ENCODE measurements around the gene WDR90. TPM values are rescaled to one million over a fixed set of nuclear protein-coding genes. Genes with fewer than 3 reads are reported as not detected.
A peak's percentile ranks its signal among the peaks of the same experiment; 100 is the strongest.

WDR90 gene
- total RNA-seq, 4 donors from 2014 or later = 23.0 to 166 (median 90.2) TPM

GRCh38 chr16:620700-621525 is 28.3 kb upstream of the WDR90 start:
- in situ Hi-C loops (cut with MboI; ENCODE audit: low pct_ligation_motif_present in 1 of 4, low pct_unique_long_range_greater_than_20kb in 1 of 4, low sequenced_read_pairs in 3 of 4) (loop anchor here in 1 of 4 donors (25.0 kb wide), 1 partner anchor 109 kb away; no protein-coding TSS in a partner anchor), intact Hi-C loops (cut with DNase I; ENCODE audit: low total_unique reads) (no loop called here)
- DNase-seq = no peak
- 57 to 91% methylated on average over 1 to 23 of the region's 41 CpGs for WGBS, 2 donors (ENCODE audit: low coverage in 1 of 2)
- H3K36me3 ChIP-seq = no peaks in the 10 kb centered on the region
- peaks cover 0 to 15% (median 3%) of the 10 kb centered on the region in 4 donors for H3K4me1 ChIP-seq
- H3K27ac ChIP-seq = no peak overlapping the region
- TF ChIP-seq EP300 (IDR thresholded peaks at IDR 0.05; ENCODE audit: low read depth) = no peak
- no peak for TF ChIP-seq POLR2A (IDR thresholded peaks at IDR 0.05)
- no peak for TF ChIP-seq POLR2AphosphoS5 (IDR thresholded peaks at IDR 0.05)
- no peak for TF ChIP-seq CTCF (IDR thresholded peaks at IDR 0.05)
- H3K9me3 ChIP-seq = no peaks in the 10 kb centered on the region
- no peak overlapping the region for H3K4me3 ChIP-seq
- no peaks in the 10 kb centered on the region for H3K27me3 ChIP-seq

DNA sequence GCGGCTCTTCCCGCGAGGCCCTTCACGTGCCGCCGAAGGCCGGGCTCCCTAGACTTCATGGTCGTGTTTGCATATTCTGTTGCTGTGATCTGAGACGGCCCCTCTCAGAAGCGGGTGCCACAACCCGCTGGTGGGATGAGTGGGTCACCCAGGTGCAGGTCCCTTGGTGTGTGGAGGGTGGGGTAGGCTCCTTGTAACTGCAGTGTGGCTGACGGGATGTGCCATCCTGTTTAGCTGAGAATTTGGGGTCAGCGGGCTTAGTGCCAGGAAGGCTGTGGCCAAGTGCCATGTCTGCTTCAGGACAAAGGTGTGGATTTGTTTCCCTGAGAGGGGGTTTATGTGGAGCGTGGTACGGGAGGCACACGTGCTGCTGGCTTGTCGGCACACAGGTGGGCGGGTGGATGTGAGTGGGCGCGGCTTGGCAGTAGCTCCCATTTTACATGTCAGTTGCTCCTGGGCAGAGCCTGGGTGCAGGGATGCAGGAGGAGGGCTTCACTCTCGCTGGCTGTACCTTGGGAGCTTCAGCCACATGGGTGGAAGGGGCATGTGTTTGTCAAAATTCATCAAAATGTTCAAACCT is 27.5 kb upstream of the WDR90 start:
- no peak for DNase-seq
- in situ Hi-C loops (cut with MboI; ENCODE audit: low pct_ligation_motif_present in 1 of 4, low pct_unique_long_range_greater_than_20kb in 1 of 4, low sequenced_read_pairs in 3 of 4) (loop anchor here in 1 of 4 donors (25.0 kb wide), 1 partner anchor 109 kb away; no protein-coding TSS in a partner anchor), intact Hi-C loops (cut with DNase I; ENCODE audit: low total_unique reads) (no loop called here)
- Histone ChIP-seq H3K36me3 (no peaks in the 10 kb centered on the region), H3K27me3 (no peaks in the 10 kb centered on the region), H3K27ac (peak overlapping the region in 3 of 4 donors; percentile 41 to 75 (median 46)), H3K4me3 (no peak overlapping the region), H3K4me1 (peaks cover 0 to 10% (median 3%) of the 10 kb centered on the region in 4 donors), H3K9me3 (no peaks in the 10 kb centered on the region)
- 85% methylated on average over 21 of the region's 21 CpGs; no CpG with 5 or more reads in 1 of the 2 donors for WGBS, 2 donors (ENCODE audit: low coverage in 1 of 2)
- TF ChIP-seq EP300 (IDR thresholded peaks at IDR 0.05; ENCODE audit: low read depth) = no peak

DNA sequence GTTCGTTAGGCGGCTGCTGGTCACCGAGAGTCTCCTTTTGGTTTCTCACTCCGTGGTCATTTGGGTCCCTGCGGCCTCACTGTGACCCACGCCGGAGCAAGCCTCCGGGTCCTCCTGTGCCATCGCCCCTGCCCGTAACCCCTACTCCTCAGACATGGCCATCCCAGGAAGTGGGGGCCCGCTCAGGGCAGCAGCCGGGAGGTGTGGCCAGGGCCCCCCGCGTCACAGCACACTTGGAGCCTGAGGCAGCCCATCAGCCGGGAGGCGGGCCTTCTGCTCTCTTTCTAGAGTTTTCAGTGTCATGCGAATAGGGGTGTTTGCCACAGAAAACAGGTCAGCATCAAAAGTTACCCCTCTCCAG is 26.3 kb upstream of the WDR90 start:
- Histone ChIP-seq H3K27ac (peak overlapping the region; percentile 36 to 75 (median 44)), H3K4me1 (peaks cover 0 to 10% (median 3%) of the 10 kb centered on the region in 4 donors), H3K27me3 (no peaks in the 10 kb centered on the region), H3K4me3 (no peak overlapping the region), H3K9me3 (no peaks in the 10 kb centered on the region), H3K36me3 (no peaks in the 10 kb centered on the region)
- DNase-seq = no peak
- TF ChIP-seq CTCF (IDR thresholded peaks at IDR 0.05) (no peak), POLR2A (IDR thresholded peaks at IDR 0.05) (no peak), EP300 (IDR thresholded peaks at IDR 0.05; ENCODE audit: low read depth) (no peak), POLR2AphosphoS5 (IDR thresholded peaks at IDR 0.05) (no peak)
- WGBS, 2 donors (ENCODE audit: low coverage in 1 of 2) = 90 to 91% methylated on average over 9 to 17 of the region's 17 CpGs
- intact Hi-C loops (cut with DNase I; ENCODE audit: low total_unique reads) (no loop called here), in situ Hi-C loops (cut with MboI; ENCODE audit: low pct_ligation_motif_present in 1 of 4, low pct_unique_long_range_greater_than_20kb in 1 of 4, low sequenced_read_pairs in 3 of 4) (loop anchor here in 1 of 4 donors (25.0 kb wide), 1 partner anchor 111 kb away; no protein-coding TSS in a partner anchor)

DNA sequence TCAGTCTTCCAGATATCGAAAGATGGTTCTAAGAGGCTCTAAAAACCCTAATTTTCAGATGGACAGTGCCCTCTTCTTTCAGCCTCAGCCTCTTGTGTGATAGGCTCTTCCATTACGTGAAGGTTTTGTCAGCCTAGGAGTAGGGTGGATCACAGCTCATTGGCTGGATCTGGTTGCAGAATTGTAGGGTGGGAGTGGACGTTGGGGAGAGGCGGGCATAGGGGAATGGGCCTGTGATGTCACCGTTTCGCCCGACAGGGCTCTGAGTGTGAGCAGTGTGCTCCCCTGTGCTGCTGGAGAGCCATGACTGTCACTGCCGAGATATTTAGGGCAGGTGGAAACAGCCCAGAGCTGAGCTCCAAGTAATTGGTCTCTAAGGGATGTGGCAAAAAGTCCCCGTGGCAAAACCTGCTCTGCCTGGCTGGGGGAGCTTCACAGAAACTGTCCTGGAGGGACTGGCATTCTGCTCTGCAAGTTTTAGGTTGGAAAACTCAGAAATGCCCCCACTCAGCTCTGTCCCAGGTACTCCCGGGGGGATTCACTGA is 24.6 kb upstream of the WDR90 start:
- H3K4me3 ChIP-seq = no peak overlapping the region
- H3K27ac ChIP-seq = no peak overlapping the region
- H3K36me3 ChIP-seq = no peaks in the 10 kb centered on the region
- in situ Hi-C loops (cut with MboI; ENCODE audit: low pct_ligation_motif_present in 1 of 4, low pct_unique_long_range_greater_than_20kb in 1 of 4, low sequenced_read_pairs in 3 of 4) (loop anchor here in 1 of 4 donors (25.0 kb wide), 1 partner anchor 112 kb away; no protein-coding TSS in a partner anchor), intact Hi-C loops (cut with DNase I; ENCODE audit: low total_unique reads) (no loop called here)
- peaks cover 0 to 10% (median 4%) of the 10 kb centered on the region in 4 donors for H3K4me1 ChIP-seq
- 74 to 100% methylated on average over 2 to 10 of the region's 10 CpGs for WGBS, 2 donors (ENCODE audit: low coverage in 1 of 2)
- no peaks in the 10 kb centered on the region for H3K27me3 ChIP-seq
- no peaks in the 10 kb centered on the region for H3K9me3 ChIP-seq
- no peak for TF ChIP-seq POLR2AphosphoS5 (IDR thresholded peaks at IDR 0.05)
- TF ChIP-seq POLR2A (IDR thresholded peaks at IDR 0.05) = no peak
- no peak for TF ChIP-seq EP300 (IDR thresholded peaks at IDR 0.05; ENCODE audit: low read depth)
- no peak for TF ChIP-seq CTCF (IDR thresholded peaks at IDR 0.05)
- no peak for DNase-seq

All from transverse colon (tissue), 4 donors.